Erythroblast (primary cell): ENCODE results near the gene GLOD4.

Experiments used
- GATA1 ChIP-seq: IDR thresholded peaks from 2 replicates; pipeline ENCODE4 v1.6.1; 2011; ENCODE audit warnings: low read depth, mild to moderate bottlenecking, control low read depth, low read length, moderate library complexity
- POLR2A ChIP-seq: IDR thresholded peaks from 2 replicates; pipeline ENCODE4 v1.6.1; 2011; ENCODE audit warnings: mild to moderate bottlenecking, low read length

DNA sequence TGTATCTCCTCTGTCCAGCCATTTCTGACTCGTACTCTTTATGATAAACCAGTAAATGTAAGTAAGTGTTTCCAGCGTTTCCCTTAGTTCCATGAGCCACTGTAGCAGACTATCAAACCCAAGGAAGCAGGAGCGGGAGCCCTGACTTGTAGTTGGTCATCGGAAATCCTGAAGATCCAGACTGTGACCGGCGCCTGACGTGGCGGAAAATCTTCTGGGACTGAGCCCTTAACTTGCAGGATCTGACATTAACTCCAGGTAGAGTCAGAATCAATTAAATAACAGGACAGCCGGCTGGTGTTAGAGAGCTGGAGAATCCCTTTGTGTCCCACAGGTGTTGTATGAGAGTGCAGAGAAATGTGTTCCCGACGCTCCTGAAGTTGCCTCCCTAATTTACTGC, 4.0 kb downstream of the GLOD4 start:
- TF ChIP-seq POLR2A: no peak
- TF ChIP-seq GATA1: no peak
